ES-I3 (cell line): Measurements from ENCODE around the gene NUMB.

Experiments used
- H3K36me3 ChIP-seq: 2 replicates; pipeline ENCODE4 v1.6.1; 2013; ENCODE audit warnings: mild to moderate bottlenecking, low read length, control low read depth, moderate library complexity; ENCODE audit not compliant: insufficient read depth
- H3K4me1 ChIP-seq: 2 replicates; pipeline ENCODE4 v1.6.1; 2013; ENCODE audit warnings: mild to moderate bottlenecking, control low read depth, low read length; ENCODE audit not compliant: insufficient read depth
- H3K9ac ChIP-seq: 2 replicates; pipeline ENCODE4 v1.6.1; 2013; ENCODE audit warnings: low read depth, mild to moderate bottlenecking, low read length, moderate library complexity
- H3K9me3 ChIP-seq: 2 replicates; pipeline ENCODE4 v1.6.1; 2013; ENCODE audit warnings: mild to moderate bottlenecking, low read length, moderate library complexity; ENCODE audit not compliant: control insufficient read depth, insufficient read depth

Gene NUMB

GRCh38 chr14:73265721-73266046, 192.7 kb downstream of the NUMB start:
- Histone ChIP-seq H3K9me3 (no peaks in the 10 kb centered on the region), H3K4me1 (no peaks in the 10 kb centered on the region), H3K9ac (no peak overlapping the region), H3K36me3 (no peaks in the 10 kb centered on the region)

GRCh38 chr14:73264885-73265720, 193.2 kb downstream of the NUMB start:
- no peak overlapping the region for H3K9ac ChIP-seq
- no peaks in the 10 kb centered on the region for H3K9me3 ChIP-seq
- no peaks in the 10 kb centered on the region for H3K4me1 ChIP-seq
- no peaks in the 10 kb centered on the region for H3K36me3 ChIP-seq

- Histone ChIP-seq H3K36me3 (no peaks in the 10 kb centered on the region), H3K4me1 (no peaks in the 10 kb centered on the region), H3K9ac (no peak overlapping the region), H3K9me3 (no peaks in the 10 kb centered on the region)
These were observed 194.1 kb downstream of the NUMB start for GRCh38 chr14:73264080-73264884.

GRCh38 chr14:73263606-73264005, 194.7 kb downstream of the NUMB start:
- no peaks in the 10 kb centered on the region for H3K36me3 ChIP-seq
- H3K4me1 ChIP-seq = no peaks in the 10 kb centered on the region
- no peaks in the 10 kb centered on the region for H3K9me3 ChIP-seq
- no peak overlapping the region for H3K9ac ChIP-seq

GRCh38 chr14:73262427-73263183, 195.7 kb downstream of the NUMB start:
- Histone ChIP-seq H3K9ac (no peak overlapping the region), H3K9me3 (no peaks in the 10 kb centered on the region), H3K36me3 (no peaks in the 10 kb centered on the region), H3K4me1 (no peaks in the 10 kb centered on the region)

GRCh38 chr14:73261520-73262426, 196.6 kb downstream of the NUMB start:
- Histone ChIP-seq H3K9me3 (no peaks in the 10 kb centered on the region), H3K36me3 (no peaks in the 10 kb centered on the region), H3K9ac (no peak overlapping the region), H3K4me1 (no peaks in the 10 kb centered on the region)

- Histone ChIP-seq H3K36me3 (no peaks in the 10 kb centered on the region), H3K9me3 (no peaks in the 10 kb centered on the region), H3K9ac (no peak overlapping the region), H3K4me1 (no peaks in the 10 kb centered on the region)
These were observed 197.3 kb downstream of the NUMB start for GRCh38 chr14:73261075-73261474.

GRCh38 chr14:73260574-73260973, 197.8 kb downstream of the NUMB start:
- no peak overlapping the region for H3K9ac ChIP-seq
- no peaks in the 10 kb centered on the region for H3K4me1 ChIP-seq
- no peaks in the 10 kb centered on the region for H3K36me3 ChIP-seq
- no peaks in the 10 kb centered on the region for H3K9me3 ChIP-seq

- no peak overlapping the region for H3K9ac ChIP-seq
- no peaks in the 10 kb centered on the region for H3K4me1 ChIP-seq
- H3K9me3 ChIP-seq = no peaks in the 10 kb centered on the region
- H3K36me3 ChIP-seq = no peaks in the 10 kb centered on the region
These were observed 198.5 kb downstream of the NUMB start for GRCh38 chr14:73259837-73260236.

- Histone ChIP-seq H3K9me3 (no peaks in the 10 kb centered on the region), H3K4me1 (no peaks in the 10 kb centered on the region), H3K36me3 (no peaks in the 10 kb centered on the region), H3K9ac (no peak overlapping the region)
These were observed 199.3 kb downstream of the NUMB start for GRCh38 chr14:73258845-73259611.

GRCh38 chr14:73258076-73258475, 200.3 kb downstream of the NUMB start:
- Histone ChIP-seq H3K9me3 (no peaks in the 10 kb centered on the region), H3K4me1 (no peaks in the 10 kb centered on the region), H3K9ac (no peak overlapping the region), H3K36me3 (no peaks in the 10 kb centered on the region)

- Histone ChIP-seq H3K9ac (no peak overlapping the region), H3K4me1 (no peaks in the 10 kb centered on the region), H3K9me3 (no peaks in the 10 kb centered on the region), H3K36me3 (no peaks in the 10 kb centered on the region)
These were observed 202.6 kb downstream of the NUMB start for GRCh38 chr14:73255693-73256225.

- no peaks in the 10 kb centered on the region for H3K36me3 ChIP-seq
- H3K9ac ChIP-seq = no peak overlapping the region
- no peaks in the 10 kb centered on the region for H3K9me3 ChIP-seq
- H3K4me1 ChIP-seq = no peaks in the 10 kb centered on the region
These were observed 203.3 kb downstream of the NUMB start for GRCh38 chr14:73255005-73255400.
